ENCODE measurements around the gene AMOTL1. TPM values are rescaled to one million over a fixed set of nuclear protein-coding genes. Genes with fewer than 3 reads are reported as not detected.

The AMOTL1 gene
- total and polyA plus RNA-seq, 2 donors from 2014 or later: 6.1 to 52.3 TPM

GRCh38 chr11:94885133-94885532 is 117.0 kb downstream of the AMOTL1 start:
- DNase-seq (no peak), FAIRE-seq (no peak)
- Histone ChIP-seq H3K4me1 (ENCODE audit: control insufficient read depth in 2 of 3, insufficient read depth in 2 of 3, low read depth in 1 of 3, low read length in 3 of 3) (peaks cover 0 to 5% (median 2%) of the 10 kb centered on the region in 3 donors), H3K4me3 (ENCODE audit: low read length in 3 of 3) (no peak overlapping the region), H3K9me3 (ENCODE audit: control insufficient read depth in 2 of 3, insufficient read depth in 1 of 3, low read length in 3 of 3) (no peaks in the 10 kb centered on the region), H3K27me3 (ENCODE audit: control insufficient read depth, insufficient read depth, low read length) (no peaks in the 10 kb centered on the region), H3K9ac (ENCODE audit: low read length in 3 of 3) (no peak overlapping the region), H3K27ac (ENCODE audit: low read depth in 2 of 2, low read length in 2 of 2) (no peak overlapping the region), H3K36me3 (ENCODE audit: control insufficient read depth in 2 of 3, insufficient read depth in 3 of 3, low read length in 3 of 3) (no peaks in the 10 kb centered on the region)
- no peak for TF ChIP-seq CTCF (IDR thresholded peaks at IDR 0.05; ENCODE audit: borderline replicate concordance, extremely low read depth, insufficient read depth)
- intact Hi-C loops (cut with DNase I): no loop called here

GRCh38 chr11:94885581-94885980 is 117.4 kb downstream of the AMOTL1 start:
- peaks cover 0 to 5% (median 2%) of the 10 kb centered on the region in 3 donors for H3K4me1 ChIP-seq (ENCODE audit: control insufficient read depth in 2 of 3, insufficient read depth in 2 of 3, low read depth in 1 of 3, low read length in 3 of 3)
- H3K9me3 ChIP-seq (ENCODE audit: control insufficient read depth in 2 of 3, insufficient read depth in 1 of 3, low read length in 3 of 3): no peaks in the 10 kb centered on the region
- intact Hi-C loops (cut with DNase I): no loop called here
- no peak overlapping the region for H3K9ac ChIP-seq (ENCODE audit: low read length in 3 of 3)
- DNase-seq (no peak), FAIRE-seq (no peak)
- no peak overlapping the region for H3K27ac ChIP-seq (ENCODE audit: low read depth in 2 of 2, low read length in 2 of 2)
- H3K27me3 ChIP-seq (ENCODE audit: control insufficient read depth, insufficient read depth, low read length): no peaks in the 10 kb centered on the region
- no peaks in the 10 kb centered on the region for H3K36me3 ChIP-seq (ENCODE audit: control insufficient read depth in 2 of 3, insufficient read depth in 3 of 3, low read length in 3 of 3)
- H3K4me3 ChIP-seq (ENCODE audit: low read length in 3 of 3): no peak overlapping the region
- TF ChIP-seq CTCF (IDR thresholded peaks at IDR 0.05; ENCODE audit: borderline replicate concordance, extremely low read depth, insufficient read depth): no peak

- intact Hi-C loops (cut with DNase I): no loop called here
- FAIRE-seq: no peak
- H3K27ac ChIP-seq (ENCODE audit: low read depth in 2 of 2, low read length in 2 of 2): no peak overlapping the region
- no peak overlapping the region for H3K9ac ChIP-seq (ENCODE audit: low read length in 3 of 3)
- peaks cover 0 to 5% (median 2%) of the 10 kb centered on the region in 3 donors for H3K4me1 ChIP-seq (ENCODE audit: control insufficient read depth in 2 of 3, insufficient read depth in 2 of 3, low read depth in 1 of 3, low read length in 3 of 3)
- no peaks in the 10 kb centered on the region for H3K9me3 ChIP-seq (ENCODE audit: control insufficient read depth in 2 of 3, insufficient read depth in 1 of 3, low read length in 3 of 3)
- H3K4me3 ChIP-seq (ENCODE audit: low read length in 3 of 3): no peak overlapping the region
- no peak for TF ChIP-seq CTCF (IDR thresholded peaks at IDR 0.05; ENCODE audit: borderline replicate concordance, extremely low read depth, insufficient read depth)
- H3K36me3 ChIP-seq (ENCODE audit: control insufficient read depth in 2 of 3, insufficient read depth in 3 of 3, low read length in 3 of 3): no peaks in the 10 kb centered on the region
- no peak for DNase-seq
- no peaks in the 10 kb centered on the region for H3K27me3 ChIP-seq (ENCODE audit: control insufficient read depth, insufficient read depth, low read length)
Observed at GRCh38 chr11:94888204-94888603, 120.0 kb downstream of the AMOTL1 start.

- H3K36me3 ChIP-seq (ENCODE audit: control insufficient read depth in 2 of 3, insufficient read depth in 3 of 3, low read length in 3 of 3): no peaks in the 10 kb centered on the region
- H3K9ac ChIP-seq (ENCODE audit: low read length in 3 of 3): no peak overlapping the region
- H3K27ac ChIP-seq (ENCODE audit: low read depth in 2 of 2, low read length in 2 of 2): no peak overlapping the region
- H3K9me3 ChIP-seq (ENCODE audit: control insufficient read depth in 2 of 3, insufficient read depth in 1 of 3, low read length in 3 of 3): no peaks in the 10 kb centered on the region
- no peak for TF ChIP-seq CTCF (IDR thresholded peaks at IDR 0.05; ENCODE audit: borderline replicate concordance, extremely low read depth, insufficient read depth)
- intact Hi-C loops (cut with DNase I): loop anchor here (10.0 kb wide), 1 partner anchor 271 kb away; no protein-coding TSS in a partner anchor
- FAIRE-seq: no peak
- H3K4me3 ChIP-seq (ENCODE audit: low read length in 3 of 3): no peak overlapping the region
- no peaks in the 10 kb centered on the region for H3K4me1 ChIP-seq (ENCODE audit: control insufficient read depth in 2 of 3, insufficient read depth in 2 of 3, low read depth in 1 of 3, low read length in 3 of 3)
- H3K27me3 ChIP-seq (ENCODE audit: control insufficient read depth, insufficient read depth, low read length): no peaks in the 10 kb centered on the region
- no peak for DNase-seq
Observed at GRCh38 chr11:94895451-94895850, 127.3 kb downstream of the AMOTL1 start.
